SU-DHL-6 (cell line): ENCODE results near the gene C3AR1.
A peak's percentile ranks its signal among the peaks of the same experiment; 100 is the strongest.

Experiments used
- H2AFZ ChIP-seq: fragments of 200-600 bp; sonication (generic); 2 replicates; pipeline ENCODE4 v1.6.1; 2014; ENCODE audit warnings: low read depth, mild to moderate bottlenecking, moderate library complexity, mixed read lengths, antibody characterized with exemption, low read length; ENCODE audit not compliant: severe bottlenecking
- H3F3A ChIP-seq: fragments of 200-600 bp; shearing (Covaris generic); 2 replicates; pipeline ENCODE4 v1.6.0; 2016; ENCODE audit warnings: antibody characterized with exemption, mild to moderate bottlenecking; ENCODE audit not compliant: insufficient read depth
- H3K27ac ChIP-seq: fragments of 200-600 bp; sonication (generic); 2 replicates; pipeline ENCODE4 v1.5.1; 2016; ENCODE audit warnings: low read depth, mild to moderate bottlenecking, low read length, moderate library complexity, mixed read lengths
- H3K27me3 ChIP-seq: fragments of 200-600 bp; sonication (generic), shearing (Covaris generic); 2 replicates; pipeline ENCODE4 v1.6.0; 2014; ENCODE audit warnings: mild to moderate bottlenecking, low read length
- H3K36me3 ChIP-seq: fragments of 200-600 bp; sonication (generic); 2 replicates; pipeline ENCODE4 v1.6.1; 2014; ENCODE audit warnings: mild to moderate bottlenecking, low read length, mixed read lengths
- H3K4me2 ChIP-seq: fragments of 300-600, 200-600 bp; shearing (Covaris generic), sonication (generic); 2 replicates; pipeline ENCODE4 v1.6.0; 2014; ENCODE audit warnings: low read length, low read depth, mild to moderate bottlenecking; ENCODE audit not compliant: poor library complexity, severe bottlenecking
- H3K4me3 ChIP-seq: fragments of 200-600 bp; sonication (generic); 2 replicates; pipeline ENCODE4 v1.5.1; 2014; ENCODE audit warnings: antibody characterized with exemption, low read length, mild to moderate bottlenecking, mixed read lengths; ENCODE audit not compliant: insufficient read depth, poor library complexity, severe bottlenecking
- H3K79me2 ChIP-seq: fragments of 200-600 bp; sonication (generic); 2 replicates; pipeline ENCODE4 v1.6.1; 2014; ENCODE audit warnings: mild to moderate bottlenecking, low read length, moderate library complexity; ENCODE audit not compliant: insufficient read depth
- H3K9ac ChIP-seq: fragments of 200-600 bp; sonication (generic); 2 replicates; pipeline ENCODE4 v1.7.0; 2014; ENCODE audit warnings: mild to moderate bottlenecking, low read length
- H3K9me2 ChIP-seq: fragments of 200-600 bp; sonication (generic); replicated peaks from 2 replicates; pipeline ENCODE4 v1.6.1; 2014; ENCODE audit warnings: low read length; ENCODE audit not compliant: insufficient read depth
- H3K9me3 ChIP-seq: fragments of 200-600 bp; sonication (generic); 2 replicates; pipeline ENCODE4 v1.6.1; 2014; ENCODE audit warnings: low read length, mixed read lengths; ENCODE audit not compliant: insufficient read depth
- H4K20me1 ChIP-seq: fragments of 200-600 bp; sonication (generic); 2 replicates; pipeline ENCODE4 v1.6.1; 2014; ENCODE audit warnings: low read depth, mild to moderate bottlenecking, antibody characterized with exemption, low read length, moderate library complexity, mixed read lengths
- EZH2phosphoT487 ChIP-seq: fragments of 200-600 bp; sonication (generic), shearing (Covaris generic); conservative IDR thresholded peaks from 2 replicates; pipeline ENCODE4 v1.6.1; 2018; ENCODE audit warnings: mild to moderate bottlenecking, antibody characterized with exemption, low read length, moderate library complexity, mixed read lengths
- TF ChIP-seq, protein P1 (sequence below): fragments of 200-600 bp; sonication (generic); IDR thresholded peaks from one replicate; pipeline ENCODE4 v1.5.1; 2017; ENCODE audit warnings: antibody characterized with exemption, mild to moderate bottlenecking, low read length, moderate library complexity; ENCODE audit not compliant: insufficient read depth, poor library complexity, severe bottlenecking

C3AR1 gene

DNA sequence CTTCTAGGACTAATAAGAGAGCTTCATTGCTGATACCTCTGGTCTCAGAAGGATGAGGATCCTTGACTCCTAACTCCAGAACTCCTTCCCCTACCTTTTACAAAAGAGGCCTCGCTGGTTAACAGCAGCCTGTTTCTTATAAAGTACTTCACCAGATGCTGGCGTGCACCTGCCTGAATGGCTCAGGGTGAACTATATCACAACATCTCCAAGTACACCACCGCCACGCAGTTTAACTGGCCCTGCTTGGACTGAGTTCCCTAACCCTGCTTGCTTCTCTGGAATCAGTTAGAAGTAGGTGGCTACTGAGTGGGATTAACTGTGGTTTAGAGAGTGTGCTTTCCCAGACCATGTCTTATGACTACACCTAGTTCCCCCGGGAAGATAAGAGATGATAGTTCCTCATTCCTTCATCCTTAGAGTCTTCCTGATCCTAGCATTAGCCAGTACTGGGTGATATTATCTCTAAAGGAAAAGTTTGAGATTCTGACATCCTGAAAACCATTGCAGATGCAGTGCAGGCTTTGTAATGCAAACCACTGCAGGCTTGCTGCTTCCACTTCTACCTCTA lies 30.6 kb downstream of the C3AR1 start:
- Histone ChIP-seq H3K27ac (no peak overlapping the region), H3K27me3 (no peaks in the 10 kb centered on the region), H3K9ac (no peak overlapping the region), H3K4me2 (no peak overlapping the region), H4K20me1 (no peaks in the 10 kb centered on the region), H2AFZ (no peak overlapping the region), H3F3A (no peaks in the 10 kb centered on the region), H3K36me3 (no peaks in the 10 kb centered on the region), H3K9me2 (no peaks in the 10 kb centered on the region), H3K9me3 (no peaks in the 10 kb centered on the region), H3K79me2 (no peaks in the 10 kb centered on the region), H3K4me3 (no peak overlapping the region)
- TF ChIP-seq EZH2phosphoT487, result no peak
- TF ChIP-seq, protein P1, sequence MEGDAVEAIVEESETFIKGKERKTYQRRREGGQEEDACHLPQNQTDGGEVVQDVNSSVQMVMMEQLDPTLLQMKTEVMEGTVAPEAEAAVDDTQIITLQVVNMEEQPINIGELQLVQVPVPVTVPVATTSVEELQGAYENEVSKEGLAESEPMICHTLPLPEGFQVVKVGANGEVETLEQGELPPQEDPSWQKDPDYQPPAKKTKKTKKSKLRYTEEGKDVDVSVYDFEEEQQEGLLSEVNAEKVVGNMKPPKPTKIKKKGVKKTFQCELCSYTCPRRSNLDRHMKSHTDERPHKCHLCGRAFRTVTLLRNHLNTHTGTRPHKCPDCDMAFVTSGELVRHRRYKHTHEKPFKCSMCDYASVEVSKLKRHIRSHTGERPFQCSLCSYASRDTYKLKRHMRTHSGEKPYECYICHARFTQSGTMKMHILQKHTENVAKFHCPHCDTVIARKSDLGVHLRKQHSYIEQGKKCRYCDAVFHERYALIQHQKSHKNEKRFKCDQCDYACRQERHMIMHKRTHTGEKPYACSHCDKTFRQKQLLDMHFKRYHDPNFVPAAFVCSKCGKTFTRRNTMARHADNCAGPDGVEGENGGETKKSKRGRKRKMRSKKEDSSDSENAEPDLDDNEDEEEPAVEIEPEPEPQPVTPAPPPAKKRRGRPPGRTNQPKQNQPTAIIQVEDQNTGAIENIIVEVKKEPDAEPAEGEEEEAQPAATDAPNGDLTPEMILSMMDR, result no peak

GRCh38 chr12:8034802-8035201 lies 31.4 kb downstream of the C3AR1 start:
- Histone ChIP-seq H3K9me2 (no peaks in the 10 kb centered on the region), H3K9me3 (no peaks in the 10 kb centered on the region), H3K4me2 (no peak overlapping the region), H3K79me2 (no peaks in the 10 kb centered on the region), H3K27me3 (no peaks in the 10 kb centered on the region), H3F3A (peaks cover 5% of the 10 kb centered on the region; the same call in 1 of the 2 replicates), H4K20me1 (no peaks in the 10 kb centered on the region), H3K9ac (no peak overlapping the region), H3K27ac (no peak overlapping the region), H3K4me3 (no peak overlapping the region), H2AFZ (no peak overlapping the region), H3K36me3 (no peaks in the 10 kb centered on the region)
- TF ChIP-seq EZH2phosphoT487, result no peak
- TF ChIP-seq, protein P1, result no peak

DNA sequence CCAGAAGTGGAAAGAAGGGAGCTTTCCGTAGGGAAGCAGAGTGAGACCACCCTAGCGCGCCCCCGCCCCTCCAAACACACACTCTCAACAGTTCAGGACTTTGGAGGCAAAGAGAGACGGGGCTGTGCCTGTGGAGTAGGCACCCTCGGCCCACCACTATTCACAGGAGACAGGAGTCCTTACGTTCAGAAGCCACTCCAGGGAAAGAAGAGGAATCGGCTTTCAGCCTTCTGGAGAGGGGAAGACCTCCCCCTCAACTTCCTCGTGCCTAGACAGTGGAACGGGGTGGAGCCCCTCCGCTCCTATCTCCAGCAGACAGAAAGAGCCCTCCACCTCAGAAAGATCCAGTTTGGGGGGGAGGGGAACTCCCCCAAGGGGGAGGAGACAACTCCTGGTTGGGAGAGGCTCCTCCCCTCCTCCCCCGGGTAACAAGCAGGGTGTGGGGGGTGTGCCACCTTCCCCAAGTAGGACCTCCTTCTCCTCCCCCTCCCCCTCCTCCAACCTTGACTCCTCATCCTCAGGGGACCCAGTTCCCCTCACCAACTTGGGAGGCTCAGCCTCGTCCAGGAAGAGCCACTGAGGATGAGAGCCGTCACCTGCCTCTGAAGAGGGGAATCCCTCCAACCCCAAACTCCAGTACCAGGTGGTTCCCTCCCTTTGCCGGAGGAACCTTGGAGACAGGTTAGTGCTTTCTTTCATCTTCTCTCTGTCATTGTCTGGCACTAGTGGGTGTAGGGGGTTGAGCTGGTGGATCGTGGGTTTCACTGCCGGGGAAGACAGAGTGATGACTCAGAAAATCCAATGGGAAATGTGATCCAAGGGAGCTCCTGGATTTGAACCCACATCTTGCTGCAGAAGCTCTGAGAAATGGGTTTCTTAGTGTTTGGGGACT lies 32.8 kb downstream of the C3AR1 start:
- H4K20me1 ChIP-seq, result no peaks in the 10 kb centered on the region
- H3K9ac ChIP-seq, result peak overlapping the region; percentile 94
- no peaks in the 10 kb centered on the region for H3K9me3 ChIP-seq
- peak overlapping the region; percentile 94 for H3K4me2 ChIP-seq
- no peaks in the 10 kb centered on the region for H3K9me2 ChIP-seq
- H3F3A ChIP-seq, result peaks cover 12% of the 10 kb centered on the region; the same call in 1 of the 2 replicates
- H3K4me3 ChIP-seq, result peak overlapping the region; percentile 98
- H3K36me3 ChIP-seq, result no peaks in the 10 kb centered on the region
- TF ChIP-seq, protein P1, result no peak
- TF ChIP-seq EZH2phosphoT487, result no peak
- no peaks in the 10 kb centered on the region for H3K79me2 ChIP-seq
- H3K27me3 ChIP-seq, result no peaks in the 10 kb centered on the region
- peak overlapping the region; percentile 98 for H2AFZ ChIP-seq
- no peak overlapping the region for H3K27ac ChIP-seq
